GM19193 (cell line): Measurements from ENCODE around the gene OSGIN1.

Experiments used
- POLR2A ChIP-seq: IDR thresholded peaks from 4 replicates; pipeline ENCODE4 v1.6.1; 2011; ENCODE audit not compliant: insufficient read depth, insufficient read length; ENCODE audit errors: extremely low read depth

Gene OSGIN1

GRCh38 chr16:83983491-83983890 lies 30.5 kb downstream of the OSGIN1 start:
- no peak for TF ChIP-seq POLR2A

- TF ChIP-seq POLR2A = no peak
Measured at GRCh38 chr16:83989300-83989699, 36.3 kb downstream of the OSGIN1 start.

DNA sequence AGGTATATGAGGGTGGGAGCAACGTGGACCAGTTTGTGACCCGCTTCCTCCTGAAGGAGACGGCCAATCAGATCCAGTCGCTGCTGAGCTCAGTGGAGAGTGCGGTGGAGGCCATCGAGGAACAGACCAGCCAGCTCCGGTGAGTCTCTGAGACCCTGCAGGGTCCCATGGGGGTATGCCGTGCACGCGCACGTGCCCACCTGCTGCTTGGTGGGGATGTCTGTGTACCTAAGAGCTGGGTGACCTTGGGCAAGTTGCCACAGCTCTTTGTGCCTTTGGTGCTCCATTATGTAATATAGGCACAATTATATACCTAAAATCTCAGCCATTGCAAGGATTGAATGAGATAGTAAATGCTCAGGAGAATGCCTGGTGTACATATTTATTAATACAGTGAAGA lies 37.5 kb downstream of the OSGIN1 start:
- TF ChIP-seq POLR2A = no peak

DNA sequence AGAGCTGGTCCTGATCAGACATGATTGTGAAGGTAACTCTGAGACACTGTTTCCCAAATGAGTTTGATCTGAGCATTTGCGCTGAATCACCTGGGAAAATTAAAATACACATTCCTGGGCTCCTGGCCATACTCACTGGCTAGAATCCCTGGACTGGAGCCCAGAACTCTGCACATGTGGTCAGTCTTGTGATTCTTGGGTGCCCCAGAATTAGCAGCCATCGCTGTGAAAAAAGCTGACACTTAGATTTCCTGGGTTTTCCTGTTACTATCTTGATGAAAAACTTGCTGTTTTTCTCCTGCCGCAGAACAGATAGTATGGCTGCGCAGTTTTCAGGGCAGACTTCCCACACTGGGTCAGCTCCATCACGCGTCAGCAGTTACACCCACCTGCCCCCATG lies 39.6 kb downstream of the OSGIN1 start:
- TF ChIP-seq POLR2A = no peak

- no peak for TF ChIP-seq POLR2A
Measured at GRCh38 chr16:83994087-83994486, 41.0 kb downstream of the OSGIN1 start.

GRCh38 chr16:83994703-83995102 lies 41.7 kb downstream of the OSGIN1 start:
- no peak for TF ChIP-seq POLR2A

GRCh38 chr16:83995754-83996153 lies 42.7 kb downstream of the OSGIN1 start:
- TF ChIP-seq POLR2A = no peak

DNA sequence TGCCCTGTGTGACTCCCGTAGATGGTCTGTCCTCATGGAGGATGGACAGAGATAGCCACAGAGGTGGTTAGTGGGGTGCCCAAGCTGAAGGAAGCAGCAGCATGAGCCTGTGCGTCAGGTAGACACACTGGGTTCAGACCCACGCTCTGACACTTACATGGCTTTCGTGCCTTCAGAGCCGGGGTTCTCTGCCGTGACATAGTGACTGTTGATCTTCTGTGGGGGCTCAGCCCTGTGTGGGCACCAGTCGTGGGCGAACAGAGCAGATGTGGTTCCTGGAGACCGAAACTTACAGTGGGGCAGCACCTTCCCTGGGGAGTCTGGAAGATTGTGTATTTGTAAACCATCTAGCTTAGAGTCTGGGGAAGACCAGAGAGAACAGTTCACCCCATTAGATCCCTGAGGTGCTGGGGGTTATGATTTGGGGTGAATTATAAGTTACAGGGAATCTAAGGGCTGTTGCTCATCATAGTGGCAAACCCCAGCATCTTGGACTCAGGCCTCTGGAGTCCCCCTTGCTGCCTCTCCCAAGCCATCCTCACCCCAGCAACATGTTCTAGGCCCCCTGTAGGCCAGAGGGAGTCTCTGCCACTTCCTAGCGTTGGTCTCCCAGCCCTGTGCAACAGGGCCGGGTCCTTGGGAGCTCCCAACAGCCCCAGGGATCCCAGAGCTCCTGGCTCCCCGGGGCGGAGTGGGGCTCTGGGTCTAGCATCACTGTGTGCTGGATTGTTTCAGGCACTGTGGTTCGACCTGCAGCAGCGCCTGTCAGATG lies 43.6 kb downstream of the OSGIN1 start:
- TF ChIP-seq POLR2A = no peak

GRCh38 chr16:83998091-83998490 lies 45.1 kb downstream of the OSGIN1 start:
- TF ChIP-seq POLR2A = no peak

GRCh38 chr16:84000989-84001642 lies 48.1 kb downstream of the OSGIN1 start:
- no peak for TF ChIP-seq POLR2A

GRCh38 chr16:84001726-84002125 lies 48.7 kb downstream of the OSGIN1 start:
- no peak for TF ChIP-seq POLR2A

GRCh38 chr16:84003038-84003437 lies 50.0 kb downstream of the OSGIN1 start:
- TF ChIP-seq POLR2A = no peak

GRCh38 chr16:84004442-84004841 lies 51.4 kb downstream of the OSGIN1 start:
- no peak for TF ChIP-seq POLR2A

- TF ChIP-seq POLR2A = no peak
Measured at GRCh38 chr16:84005391-84005790, 52.4 kb downstream of the OSGIN1 start.

DNA sequence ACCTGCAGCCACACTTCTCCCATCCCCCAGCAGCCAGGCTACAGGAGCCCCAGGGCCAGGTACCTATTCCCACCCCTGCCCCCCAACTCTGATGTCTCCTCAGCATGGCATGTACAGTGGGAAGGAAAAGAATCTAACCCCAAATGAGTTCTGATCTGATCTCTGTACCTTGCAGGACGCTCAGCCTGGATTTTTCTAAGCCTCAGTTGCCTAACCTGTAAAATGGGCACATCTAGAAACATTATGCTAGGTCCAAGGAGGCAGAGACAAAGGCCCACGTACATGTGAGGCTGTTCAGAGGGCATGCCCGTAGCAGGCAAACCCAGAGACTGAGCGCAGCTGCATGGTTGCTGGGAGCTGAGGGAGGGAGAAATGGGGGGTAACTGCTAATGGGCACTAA lies 54.5 kb downstream of the OSGIN1 start:
- no peak for TF ChIP-seq POLR2A

DNA sequence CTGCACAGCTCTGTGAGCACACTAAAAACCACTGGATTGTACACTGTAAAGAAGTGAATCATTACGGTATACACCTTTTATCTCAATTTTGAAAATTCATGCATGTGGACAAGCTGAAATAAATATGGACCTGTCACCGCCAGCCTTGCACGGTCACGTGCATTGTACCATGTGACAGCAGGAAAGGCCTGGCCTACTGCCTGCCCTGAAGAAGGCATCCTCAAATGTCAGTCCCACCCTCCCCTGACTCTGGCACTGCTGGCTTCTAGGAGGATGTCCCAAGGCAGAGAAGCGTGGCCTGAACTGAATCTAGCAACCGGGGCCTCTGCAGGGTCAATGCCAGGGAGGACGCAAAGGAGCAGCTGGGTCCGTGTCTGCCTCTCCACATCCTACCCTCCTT lies 54.9 kb downstream of the OSGIN1 start:
- no peak for TF ChIP-seq POLR2A
